GM18873 (cell line): ENCODE results near the gene VAT1L.
"Not testable (repeated sequence)": the region's sequence is repeated elsewhere in the genome, so short reads cannot be mapped to it uniquely, and the experiment has no call there.

Experiments
- ATAC-seq: cut with Tn5 transposase; IDR thresholded peaks from one replicate; pipeline ENCODE4 v1.9.1; 2021; ENCODE audit warnings: mild to moderate bottlenecking, moderate library complexity, moderate number of reproducible peaks; ENCODE audit not compliant: unreplicated experiment, low FRiP score

VAT1L gene

GRCh38 chr16:77946823-77947222 lies 158.5 kb downstream of the VAT1L start:
- ATAC-seq: no peak

GRCh38 chr16:77947590-77947989 lies 159.2 kb downstream of the VAT1L start:
- not testable (repeated sequence) for ATAC-seq

- ATAC-seq: no peak
Observed at GRCh38 chr16:77948835-77949234, 160.5 kb downstream of the VAT1L start.

- ATAC-seq: no peak
Observed at GRCh38 chr16:77949445-77949844, 161.1 kb downstream of the VAT1L start.

- no peak for ATAC-seq
Observed at GRCh38 chr16:77951788-77952187, 163.4 kb downstream of the VAT1L start.

- ATAC-seq: no peak
Observed at GRCh38 chr16:77955127-77955526, 166.8 kb downstream of the VAT1L start.

- no peak for ATAC-seq
Observed at GRCh38 chr16:77956231-77956630, 167.9 kb downstream of the VAT1L start.

- ATAC-seq: no peak
Observed at GRCh38 chr16:77960766-77961165, 172.4 kb downstream of the VAT1L start.

- no peak for ATAC-seq
Observed at GRCh38 chr16:77961814-77962213, 173.4 kb downstream of the VAT1L start.

- no peak for ATAC-seq
Observed at GRCh38 chr16:77962689-77963088, 174.3 kb downstream of the VAT1L start.

- no peak for ATAC-seq
Observed at GRCh38 chr16:77963185-77964044, 175.1 kb downstream of the VAT1L start.

GRCh38 chr16:77965346-77965745 lies 177.0 kb downstream of the VAT1L start:
- ATAC-seq: no peak

- no peak for ATAC-seq
Observed at GRCh38 chr16:77967054-77967904, 178.9 kb downstream of the VAT1L start.

- no peak for ATAC-seq
Observed at GRCh38 chr16:77969861-77970260, 181.5 kb downstream of the VAT1L start.

GRCh38 chr16:77970371-77970770 lies 182.0 kb downstream of the VAT1L start:
- ATAC-seq: no peak

- ATAC-seq: no peak
Observed at GRCh38 chr16:77971306-77972061, 183.1 kb downstream of the VAT1L start.

GRCh38 chr16:77972062-77972392 lies 183.7 kb downstream of the VAT1L start:
- ATAC-seq: no peak

- no peak for ATAC-seq
Observed at GRCh38 chr16:77974883-77975282, 186.5 kb downstream of the VAT1L start.

- ATAC-seq: no peak
Observed at GRCh38 chr16:77975942-77976341, 187.6 kb downstream of the VAT1L start.

GRCh38 chr16:77977339-77977738 lies 189.0 kb downstream of the VAT1L start:
- ATAC-seq: no peak

GRCh38 chr16:77985111-77985510 lies 196.7 kb downstream of the VAT1L start:
- ATAC-seq: no peak
